ENCODE results near the gene LDB3.

LDB3 gene

GRCh38 chr10:86757113-86757972 is 89.0 kb downstream of the LDB3 start:
- Histone ChIP-seq H3K27me3 (peaks cover 79 to 98% (median 92%) of the 10 kb centered on the region in 11 experiments), H3K4me1 (peaks cover 14 to 30% (median 17%) of the 10 kb centered on the region in 10 experiments), H3K4me2 (peak overlapping the region; percentile 94 to 100 (median 99)), H3K27ac (peak overlapping the region in 3 of 11 experiments; percentile 49 to 61 (median 51); a peak in 4 of 22 replicates), H3K9ac (peak overlapping the region; percentile 38 to 84 (median 69); a peak in 20 of 22 replicates), H3K36me3 (no peaks in the 10 kb centered on the region), H3K4me3 (peak overlapping the region; percentile 60 to 89 (median 72)), H3K9me3 (replicated peaks in 1 of 11) (no peaks in the 10 kb centered on the region), H4K20me1 (peaks cover 4 to 52% (median 35%) of the 10 kb centered on the region in 11 experiments; a peak in 17 of 22 replicates)
- no peak for TF ChIP-seq Cebpa-rat (IDR thresholded peaks at IDR 0.05)

- no peak for TF ChIP-seq Cebpa-rat (IDR thresholded peaks at IDR 0.05)
- H3K27me3 ChIP-seq: peaks cover 69 to 89% (median 82%) of the 10 kb centered on the region in 11 experiments
- no peaks in the 10 kb centered on the region for H3K9me3 ChIP-seq (replicated peaks in 1 of 11)
- H3K27ac ChIP-seq: no peak overlapping the region
- H4K20me1 ChIP-seq: peaks cover 4 to 52% (median 31%) of the 10 kb centered on the region in 11 experiments; a peak in 17 of 22 replicates
- peaks cover 14 to 19% (median 15%) of the 10 kb centered on the region in 10 experiments for H3K4me1 ChIP-seq
- no peak overlapping the region for H3K9ac ChIP-seq
- H3K4me3 ChIP-seq: no peak overlapping the region
- no peaks in the 10 kb centered on the region for H3K36me3 ChIP-seq
- peak overlapping the region in 2 of 11 experiments; percentile 0 to 1; a peak in 1 of 22 replicates for H3K4me2 ChIP-seq
Measured at GRCh38 chr10:86758189-86759072, 90.1 kb downstream of the LDB3 start.

- H3K36me3 ChIP-seq: no peaks in the 10 kb centered on the region
- no peak overlapping the region for H3K4me3 ChIP-seq
- peaks cover 4 to 49% (median 24%) of the 10 kb centered on the region in 11 experiments; a peak in 17 of 22 replicates for H4K20me1 ChIP-seq
- TF ChIP-seq Cebpa-rat (IDR thresholded peaks at IDR 0.05): no peak
- peaks cover 61 to 81% (median 75%) of the 10 kb centered on the region in 11 experiments for H3K27me3 ChIP-seq
- peaks cover 13 to 19% (median 15%) of the 10 kb centered on the region in 10 experiments; a peak in 19 of 20 replicates for H3K4me1 ChIP-seq
- no peak overlapping the region for H3K9ac ChIP-seq
- H3K9me3 ChIP-seq (replicated peaks in 1 of 11): no peaks in the 10 kb centered on the region
- peak overlapping the region in 2 of 11 experiments; percentile 0 to 1; a peak in 2 of 22 replicates for H3K4me2 ChIP-seq
- no peak overlapping the region for H3K27ac ChIP-seq
Measured at GRCh38 chr10:86759073-86759672, 90.9 kb downstream of the LDB3 start.

DNA sequence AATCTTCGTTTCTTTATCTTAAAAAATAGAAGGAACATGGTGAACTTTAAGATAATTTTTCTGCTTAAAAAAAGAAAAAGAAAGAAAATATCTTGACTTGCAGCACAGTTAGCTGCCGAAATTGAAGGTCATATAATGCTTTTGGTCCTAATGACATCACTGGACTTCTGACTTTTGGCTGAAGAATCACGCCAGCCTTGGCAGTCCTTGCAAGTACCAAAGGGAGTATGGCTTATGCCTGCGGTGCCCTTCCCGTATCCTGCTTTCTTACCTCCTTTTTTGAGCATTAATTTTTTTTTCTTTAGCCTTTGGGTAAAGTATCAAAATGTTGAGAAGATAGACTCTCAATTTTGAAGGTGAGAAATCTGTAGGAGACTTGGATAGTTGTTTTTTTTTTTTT is 95.1 kb downstream of the LDB3 start:
- H3K9ac ChIP-seq: no peak overlapping the region
- H3K27me3 ChIP-seq: peaks cover 24 to 39% (median 35%) of the 10 kb centered on the region in 11 experiments
- no peaks in the 10 kb centered on the region for H3K9me3 ChIP-seq (replicated peaks in 1 of 11)
- peaks cover 0 to 7% (median 0%) of the 10 kb centered on the region in 10 experiments; a peak in 1 of 20 replicates for H3K4me1 ChIP-seq
- H3K27ac ChIP-seq: no peak overlapping the region
- H3K4me2 ChIP-seq: no peak overlapping the region
- TF ChIP-seq Cebpa-rat (IDR thresholded peaks at IDR 0.05): no peak
- no peak overlapping the region for H3K4me3 ChIP-seq
- H4K20me1 ChIP-seq: peaks cover 0 to 12% (median 5%) of the 10 kb centered on the region in 11 experiments; a peak in 8 of 22 replicates
- H3K36me3 ChIP-seq: no peaks in the 10 kb centered on the region

- Histone ChIP-seq H3K36me3 (no peaks in the 10 kb centered on the region), H3K9me3 (replicated peaks in 1 of 11) (no peaks in the 10 kb centered on the region), H3K9ac (no peak overlapping the region), H4K20me1 (0 out of 22 replicates have a peak, but pooled peaks cover 0 to 5% (median 0%) of the 10 kb centered on the region in 11 experiments), H3K4me3 (no peak overlapping the region), H3K27ac (no peak overlapping the region), H3K4me1 (no peaks in the 10 kb centered on the region), H3K27me3 (peaks cover 4 to 18% (median 14%) of the 10 kb centered on the region in 11 experiments), H3K4me2 (no peak overlapping the region)
- no peak for TF ChIP-seq Cebpa-rat (IDR thresholded peaks at IDR 0.05)
Measured at GRCh38 chr10:86765548-86765947, 97.2 kb downstream of the LDB3 start.

- Histone ChIP-seq H3K27me3 (0 out of 22 replicates have a peak, but pooled peaks cover 0 to 4% (median 0%) of the 10 kb centered on the region in 11 experiments), H3K4me1 (no peaks in the 10 kb centered on the region), H3K4me2 (no peak overlapping the region), H3K9me3 (replicated peaks in 1 of 11) (no peaks in the 10 kb centered on the region), H4K20me1 (0 out of 22 replicates have a peak, but pooled peaks cover 0 to 5% (median 0%) of the 10 kb centered on the region in 11 experiments), H3K36me3 (no peaks in the 10 kb centered on the region), H3K4me3 (no peak overlapping the region), H3K9ac (no peak overlapping the region), H3K27ac (no peak overlapping the region)
- no peak for TF ChIP-seq Cebpa-rat (IDR thresholded peaks at IDR 0.05)
Measured at GRCh38 chr10:86768412-86769062, 100.2 kb downstream of the LDB3 start.

DNA sequence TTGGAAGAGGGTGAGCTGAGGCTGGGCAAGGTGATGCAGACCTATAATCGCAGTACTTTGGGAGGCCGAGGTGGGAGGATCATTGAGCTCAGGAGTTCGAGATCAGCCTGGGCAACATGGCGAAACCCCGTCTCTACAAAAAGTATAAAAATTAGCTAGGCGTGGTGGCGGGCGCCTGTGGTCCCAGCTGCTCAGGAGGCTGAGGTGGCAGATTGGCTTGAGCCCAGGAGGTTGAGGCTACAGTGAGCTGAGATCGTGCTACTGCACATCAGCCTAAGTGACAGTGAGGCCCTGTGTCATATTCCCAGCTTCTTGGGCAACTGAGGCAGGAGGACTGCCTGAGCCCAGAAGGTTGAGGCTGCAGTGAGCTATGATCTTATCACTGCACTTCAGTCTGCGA is 101.7 kb downstream of the LDB3 start:
- H4K20me1 ChIP-seq: 0 out of 22 replicates have a peak, but pooled peaks cover 0 to 5% (median 0%) of the 10 kb centered on the region in 11 experiments
- H3K27me3 ChIP-seq: 0 out of 22 replicates have a peak, but pooled peaks cover 0 to 4% (median 0%) of the 10 kb centered on the region in 11 experiments
- H3K4me1 ChIP-seq: no peaks in the 10 kb centered on the region
- H3K36me3 ChIP-seq: no peaks in the 10 kb centered on the region
- H3K4me3 ChIP-seq: no peak overlapping the region
- no peaks in the 10 kb centered on the region for H3K9me3 ChIP-seq (replicated peaks in 1 of 11)
- TF ChIP-seq Cebpa-rat (IDR thresholded peaks at IDR 0.05): no peak
- H3K9ac ChIP-seq: no peak overlapping the region
- H3K4me2 ChIP-seq: no peak overlapping the region
- H3K27ac ChIP-seq: no peak overlapping the region

- no peak overlapping the region for H3K4me3 ChIP-seq
- 0 out of 22 replicates have a peak, but pooled peaks cover 0 to 5% (median 0%) of the 10 kb centered on the region in 11 experiments for H4K20me1 ChIP-seq
- no peaks in the 10 kb centered on the region for H3K9me3 ChIP-seq (replicated peaks in 1 of 11)
- no peaks in the 10 kb centered on the region for H3K4me1 ChIP-seq
- H3K27me3 ChIP-seq: 0 out of 22 replicates have a peak, but pooled peaks cover 0 to 4% (median 0%) of the 10 kb centered on the region in 11 experiments
- H3K36me3 ChIP-seq: no peaks in the 10 kb centered on the region
- no peak overlapping the region for H3K4me2 ChIP-seq
- no peak overlapping the region for H3K9ac ChIP-seq
- H3K27ac ChIP-seq: no peak overlapping the region
- TF ChIP-seq Cebpa-rat (IDR thresholded peaks at IDR 0.05): no peak
Measured at GRCh38 chr10:86770412-86770960, 102.2 kb downstream of the LDB3 start.

Data from BLaER1 treated with 17β-estradiol and CSF1 and Interleukin-3, amounts not matched to agents 10 nM and 100 nM (cell line).